Neuronal stem cell (in vitro differentiated cells): ENCODE data around the gene ADIPOR2.
"Not testable (repeated sequence)": the region's sequence is repeated elsewhere in the genome, so short reads cannot be mapped to it uniquely, and the experiment has no call there.

Source experiments
- DNase-seq: peaks from one replicate; pipeline ENCODE4 v3.0.0-alpha.2; 2013; ENCODE audit warnings: low spot score
- H2AFZ ChIP-seq: one replicate; pipeline ENCODE4 v1.6.1; 2013; ENCODE audit warnings: mild to moderate bottlenecking, low read length, inconsistent platforms
- H2AK5ac ChIP-seq: 2 replicates; pipeline ENCODE4 v1.6.1; 2013; ENCODE audit warnings: low read depth, mild to moderate bottlenecking, inconsistent platforms, low read length, moderate library complexity, mixed read lengths
- H2BK120ac ChIP-seq: 2 replicates; pipeline ENCODE4 v1.6.1; 2013; ENCODE audit warnings: low read depth, mild to moderate bottlenecking, inconsistent platforms, low read length, moderate library complexity, mixed read lengths
- H2BK12ac ChIP-seq: one replicate; pipeline ENCODE4 v1.6.1; 2013; ENCODE audit warnings: low read length, inconsistent platforms
- H2BK15ac ChIP-seq: 2 replicates; pipeline ENCODE4 v1.6.1; 2013; ENCODE audit warnings: mild to moderate bottlenecking, low read length, inconsistent platforms, mixed read lengths
- H2BK5ac ChIP-seq: one replicate; pipeline ENCODE4 v1.6.1; 2013; ENCODE audit warnings: inconsistent platforms, mild to moderate bottlenecking, low read length, moderate library complexity
- H3K14ac ChIP-seq: one replicate; pipeline ENCODE4 v1.6.1; 2013; ENCODE audit warnings: low read length, inconsistent platforms
- H3K18ac ChIP-seq: 2 replicates; pipeline ENCODE4 v1.6.1; 2013; ENCODE audit warnings: low read length, inconsistent platforms
- H3K23ac ChIP-seq: 2 replicates; pipeline ENCODE4 v1.6.1; 2013; ENCODE audit warnings: low read depth, mild to moderate bottlenecking, mixed read lengths, low read length, inconsistent platforms; ENCODE audit not compliant: poor library complexity
- H3K27ac ChIP-seq: replicated peaks from 3 replicates; pipeline ENCODE4 v1.5.1; 2013; ENCODE audit warnings: low read length, inconsistent platforms
- H3K27me3 ChIP-seq, 3 experiments: 2 replicates each; pipeline ENCODE4 v1.6.1; 2013; ENCODE audit warnings: low read length in 3 of 3, mild to moderate bottlenecking in 2 of 3, inconsistent platforms in 1 of 3, low read depth in 1 of 3, mixed read lengths in 1 of 3, moderate library complexity in 1 of 3; ENCODE audit not compliant: control insufficient read depth in 3 of 3, insufficient read depth in 3 of 3
- H3K36me3 ChIP-seq, 2 donors: replicated peaks in 1 of 2; 2 replicates each; pipeline ENCODE4 v1.6.1; 2013; ENCODE audit warnings: low read length in 2 of 2; ENCODE audit not compliant: control insufficient read depth in 2 of 2, insufficient read depth in 2 of 2
- H3K4ac ChIP-seq: 2 replicates; pipeline ENCODE4 v1.6.1; 2013; ENCODE audit warnings: inconsistent platforms, mild to moderate bottlenecking, low read length, moderate library complexity
- H3K4me1 ChIP-seq, 2 donors: 1 replicate in 1 of 2; 2 replicates in 1 of 2; pipeline ENCODE4 v1.6.1; 2013; ENCODE audit warnings: low read length in 2 of 2, low read depth in 1 of 2; ENCODE audit not compliant: control insufficient read depth in 2 of 2, insufficient read depth in 1 of 2
- H3K4me2 ChIP-seq: one replicate; pipeline ENCODE4 v1.6.1; 2013; ENCODE audit warnings: mild to moderate bottlenecking, low read length, inconsistent platforms; ENCODE audit not compliant: insufficient read depth, poor library complexity, severe bottlenecking
- H3K4me3 ChIP-seq, 2 donors: 2 replicates each; pipeline ENCODE4 v1.5.1; 2013; ENCODE audit warnings: low read length in 2 of 2, mild to moderate bottlenecking in 2 of 2, inconsistent platforms in 1 of 2, moderate library complexity in 1 of 2
- H3K79me1 ChIP-seq: one replicate; pipeline ENCODE4 v1.6.1; 2013; ENCODE audit warnings: low read depth, mild to moderate bottlenecking, inconsistent platforms, low read length, moderate library complexity
- H3K9ac ChIP-seq: one replicate; pipeline ENCODE4 v1.6.1; 2013; ENCODE audit warnings: mild to moderate bottlenecking, low read depth, low read length, inconsistent platforms; ENCODE audit not compliant: poor library complexity
- H3K9me3 ChIP-seq, 2 donors: replicated peaks in 1 of 2; 2 replicates each; pipeline versions ENCODE3 to v1.6.1; 2013; ENCODE audit warnings: low read length in 2 of 2, mild to moderate bottlenecking in 2 of 2, inconsistent platforms in 1 of 2, low read depth in 1 of 2, mixed read lengths in 1 of 2, moderate library complexity in 1 of 2; ENCODE audit not compliant: control insufficient read depth in 2 of 2, insufficient read depth in 1 of 2
- H4K8ac ChIP-seq: one replicate; pipeline ENCODE4 v1.6.1; 2013; ENCODE audit warnings: low read depth, mild to moderate bottlenecking, inconsistent platforms, low read length, moderate library complexity
- H4K91ac ChIP-seq: one replicate; pipeline ENCODE4 v1.6.1; 2013; ENCODE audit warnings: low read length, low read depth, mild to moderate bottlenecking, inconsistent platforms; ENCODE audit not compliant: poor library complexity
- WGBS, 2 donors: extraction: QIAGEN DNeasy Blood & Tissue Kit; methylation state at CpG; one replicate each; pipeline ENCODE4 v1.1.7; 2013; ENCODE audit warnings: missing lambda C conversion rate in 2 of 2, mixed read lengths in 1 of 2; ENCODE audit not compliant: insufficient read length in 2 of 2, insufficient replicate concordance in 1 of 2; ENCODE audit errors: extremely low coverage in 2 of 2; 5-methylcytosine and 5-hydroxymethylcytosine counted together

ADIPOR2 gene

GRCh38 chr12:1709968-1710367, 19.1 kb downstream of the ADIPOR2 start:
- H3K4me1 ChIP-seq, H3K23ac ChIP-seq, H2BK5ac ChIP-seq, H3K36me3 ChIP-seq, H3K14ac ChIP-seq, H3K27me3 ChIP-seq, H2BK15ac ChIP-seq, H3K79me1 ChIP-seq, H3K4me3 ChIP-seq, H2BK12ac ChIP-seq, H2AK5ac ChIP-seq, H3K4ac ChIP-seq, H3K27ac ChIP-seq, H3K4me2 ChIP-seq, H2AFZ ChIP-seq, H3K18ac ChIP-seq, H3K9ac ChIP-seq, H4K8ac ChIP-seq, H2BK120ac ChIP-seq, DNase-seq, H4K91ac ChIP-seq: not testable (repeated sequence)
- peaks cover 2 to 15% of the 10 kb centered on the region in 2 donors for H3K9me3 ChIP-seq
- no CpG with 5 or more reads among the region's 5 CpGs for WGBS, 2 donors

GRCh38 chr12:1710870-1711269, 20.0 kb downstream of the ADIPOR2 start:
- H3K18ac ChIP-seq, H4K91ac ChIP-seq, DNase-seq, H3K4me1 ChIP-seq, H2AFZ ChIP-seq, H3K4me2 ChIP-seq, H3K4me3 ChIP-seq, H3K36me3 ChIP-seq, H3K27me3 ChIP-seq, H2BK15ac ChIP-seq, H3K23ac ChIP-seq, H2AK5ac ChIP-seq, H2BK5ac ChIP-seq, H3K4ac ChIP-seq, H3K27ac ChIP-seq, H3K14ac ChIP-seq, H3K9ac ChIP-seq, H2BK120ac ChIP-seq, H4K8ac ChIP-seq, H3K79me1 ChIP-seq, H2BK12ac ChIP-seq: not testable (repeated sequence)
- WGBS, 2 donors: no CpG with 5 or more reads among the region's 8 CpGs
- H3K9me3 ChIP-seq: peaks cover 2 to 22% of the 10 kb centered on the region in 2 donors

GRCh38 chr12:1711536-1712211, 20.8 kb downstream of the ADIPOR2 start:
- H3K18ac ChIP-seq, H2BK5ac ChIP-seq, H3K27ac ChIP-seq, H2BK15ac ChIP-seq, H2BK120ac ChIP-seq, H3K79me1 ChIP-seq, H3K4me2 ChIP-seq, H2AFZ ChIP-seq, H3K14ac ChIP-seq, H3K4me3 ChIP-seq, H3K27me3 ChIP-seq, H3K9ac ChIP-seq, H4K8ac ChIP-seq, H3K36me3 ChIP-seq, H3K4ac ChIP-seq, H2AK5ac ChIP-seq, H3K23ac ChIP-seq, DNase-seq, H4K91ac ChIP-seq, H3K4me1 ChIP-seq, H2BK12ac ChIP-seq: not testable (repeated sequence)
- peaks cover 2 to 25% of the 10 kb centered on the region in 2 donors for H3K9me3 ChIP-seq
- WGBS, 2 donors: no CpG with 5 or more reads among the region's 3 CpGs

- H3K14ac ChIP-seq, H4K8ac ChIP-seq, H3K36me3 ChIP-seq, H2BK12ac ChIP-seq, H3K18ac ChIP-seq, H3K4me1 ChIP-seq, H3K27me3 ChIP-seq, H2BK5ac ChIP-seq, H2BK15ac ChIP-seq, H3K79me1 ChIP-seq, H3K4me3 ChIP-seq, H3K23ac ChIP-seq, H4K91ac ChIP-seq, H2AFZ ChIP-seq, H3K9ac ChIP-seq, H3K27ac ChIP-seq, H3K4ac ChIP-seq, H2AK5ac ChIP-seq, H2BK120ac ChIP-seq, H3K4me2 ChIP-seq, DNase-seq: not testable (repeated sequence)
- H3K9me3 ChIP-seq: peaks cover 2 to 25% of the 10 kb centered on the region in 2 donors
- no CpG with 5 or more reads among the region's 5 CpGs for WGBS, 2 donors
Measured at GRCh38 chr12:1712305-1712704, 21.4 kb downstream of the ADIPOR2 start.
